GM23338 (cell line): ENCODE data around the gene SLC16A13. TPM values are rescaled to one million over a fixed set of nuclear protein-coding genes. Genes with fewer than 3 reads are reported as not detected.

Source experiments
- ATAC-seq: fragments of 200-7000 bp; cut with Tn5 transposase; 3 replicates; pipeline ENCODE4 v1.9.1; 2020
- DNase-seq: peaks from one replicate; pipeline ENCODE4 v3.0.0-alpha.2; 2015; ENCODE audit warnings: low spot score
- H2AFZ ChIP-seq: fragments of 200-600 bp; sonication (generic); 2 replicates; pipeline ENCODE4 v1.8.0; 2016; ENCODE audit warnings: antibody characterized with exemption, mild to moderate bottlenecking, moderate library complexity
- H3F3A ChIP-seq: fragments of 200-600 bp; sonication (generic); replicated peaks from 2 replicates; pipeline ENCODE4 v1.8.0; 2017; ENCODE audit warnings: antibody characterized with exemption, mixed run types, low read depth
- H3K27ac ChIP-seq: fragments of 200-600 bp; sonication (generic); 2 replicates; pipeline ENCODE4 v1.6.1; 2016; ENCODE audit warnings: low read depth
- H3K27me3 ChIP-seq: fragments of 200-600 bp; sonication (generic); 2 replicates; pipeline ENCODE4 v1.8.0; 2016; ENCODE audit warnings: mild to moderate bottlenecking, mixed run types, moderate library complexity; ENCODE audit not compliant: insufficient read depth
- H3K36me3 ChIP-seq: fragments of 200-600 bp; sonication (generic); 2 replicates; pipeline ENCODE4 v1.8.0; 2016; ENCODE audit warnings: mild to moderate bottlenecking; ENCODE audit not compliant: insufficient read depth
- H3K4me1 ChIP-seq: fragments of 200-600 bp; sonication (generic); 2 replicates; pipeline ENCODE4 v1.8.0; 2016; ENCODE audit warnings: mild to moderate bottlenecking, moderate library complexity; ENCODE audit not compliant: insufficient read depth
- H3K4me2 ChIP-seq: fragments of 200-600 bp; sonication (generic); 2 replicates; pipeline ENCODE4 v1.7.1; 2017; ENCODE audit warnings: mixed run types
- H3K4me3 ChIP-seq: fragments of 200-600 bp; sonication (generic); 2 replicates; pipeline ENCODE4 v1.6.1; 2016; ENCODE audit warnings: mixed run types
- H3K79me2 ChIP-seq: fragments of 200-600 bp; sonication (generic); replicated peaks from 2 replicates; pipeline ENCODE4 v1.8.0; 2017; ENCODE audit warnings: mild to moderate bottlenecking; ENCODE audit not compliant: insufficient read depth
- H3K9me2 ChIP-seq: fragments of 200-600 bp; sonication (generic); 2 replicates; pipeline ENCODE4 v1.8.0; 2017; ENCODE audit not compliant: insufficient read depth
- H4K20me1 ChIP-seq: fragments of 200-600 bp; sonication (generic); replicated peaks from 2 replicates; pipeline ENCODE4 v1.8.0; 2017; ENCODE audit warnings: mild to moderate bottlenecking; ENCODE audit not compliant: insufficient read depth
- H3K27ac Mint-ChIP-seq: 2 replicates; pipeline ENCODE4 v1.8.0; 2020; ENCODE audit warnings: inconsistent platforms, mild to moderate bottlenecking, moderate library complexity, mixed read lengths
- H3K27me3 Mint-ChIP-seq: 3 replicates; pipeline ENCODE4 v1.8.0; 2022; ENCODE audit warnings: low read depth, mild to moderate bottlenecking, moderate library complexity, mixed read lengths, inconsistent platforms; ENCODE audit not compliant: insufficient read depth, poor library complexity
- H3K36me3 Mint-ChIP-seq: 3 replicates; pipeline ENCODE4 v1.8.0; 2021; ENCODE audit warnings: low read depth, mild to moderate bottlenecking, inconsistent platforms, moderate library complexity, mixed read lengths
- H3K4me1 Mint-ChIP-seq: 3 replicates; pipeline ENCODE4 v1.8.0; 2020; ENCODE audit warnings: mild to moderate bottlenecking, inconsistent platforms, mixed read lengths
- H3K4me3 Mint-ChIP-seq: 3 replicates; pipeline ENCODE4 v1.8.0; 2021; ENCODE audit warnings: moderate library complexity, mild to moderate bottlenecking, inconsistent platforms, mixed read lengths
- H3K9me3 Mint-ChIP-seq: 3 replicates; pipeline ENCODE4 v1.8.0; 2020; ENCODE audit warnings: moderate library complexity, mild to moderate bottlenecking, inconsistent platforms, mixed read lengths
- CREB1 ChIP-seq: fragments of 250-450 bp; sonication (Bioruptor Pico); IDR thresholded peaks from 2 replicates; pipeline ENCODE4 v1.5.0; 2020; ENCODE audit warnings: low read depth, mild to moderate bottlenecking, moderate library complexity
- EZH2phosphoT487 ChIP-seq: fragments of 200-600 bp; sonication (generic); IDR thresholded peaks from one replicate; pipeline ENCODE4 v1.8.1; 2018; ENCODE audit warnings: antibody characterized with exemption; ENCODE audit not compliant: unreplicated experiment
- JUNB ChIP-seq: IDR thresholded peaks from one replicate; pipeline ENCODE4 v1.6.1; 2016; ENCODE audit warnings: antibody characterized with exemption; ENCODE audit not compliant: unreplicated experiment
- POLR2AphosphoS5 ChIP-seq: IDR thresholded peaks from 2 replicates; pipeline ENCODE4 v1.6.1; 2016; ENCODE audit warnings: antibody characterized with exemption, low read depth
- ZNF331 ChIP-seq: fragments of 250-450 bp; sonication (Bioruptor Pico); IDR thresholded peaks from 2 replicates; pipeline ENCODE4 v1.5.0; 2020; ENCODE audit warnings: low read depth, mild to moderate bottlenecking, moderate library complexity
- polyA plus RNA-seq: library from polyadenylated mRNA; unstranded; fragments of >200 nt; fragmentation: Nextera tagmentation; extraction: Ambion mirVana; gene quantifications from 2 replicates; pipeline ENCODE4 v1.2.1, GENCODE V29; 2016
- total RNA-seq: library from RNA; depleted of rRNA; stranded (reverse); fragments of >200 nt; shearing (Covaris generic); gene quantifications from 2 replicates; pipeline ENCODE4 v1.2.3, GENCODE V29; 2014
- TF ChIP-seq, protein P1 (sequence below): IDR thresholded peaks from one replicate; pipeline ENCODE4 v1.6.1; 2018; ENCODE audit warnings: antibody characterized with exemption; ENCODE audit not compliant: unreplicated experiment
- TF ChIP-seq, protein P2 (sequence below), 2 experiments: fragments of 200-600 bp in 1 of 2; sonication (generic) in 1 of 2; conservative IDR thresholded peaks; 2 replicates each; pipeline versions ENCODE4 v1.5.1 to v1.6.1; 2016 to 2017; ENCODE audit warnings: antibody characterized with exemption in 2 of 2, low read depth in 2 of 2, mild to moderate bottlenecking in 2 of 2, moderate library complexity in 1 of 2
- TF ChIP-seq, protein P3 (sequence below): IDR thresholded peaks from 2 replicates; pipeline ENCODE4 v1.6.1; 2016; ENCODE audit warnings: antibody characterized with exemption
- TF ChIP-seq, protein P4 (sequence below): fragments of 250-450 bp; sonication (Bioruptor Pico); IDR thresholded peaks from 2 replicates; pipeline ENCODE4 v1.5.0; 2020; ENCODE audit warnings: mild to moderate bottlenecking, moderate library complexity

Gene SLC16A13
- total and polyA plus RNA-seq, 2 experiments from 2014 or later, result 2.2 to 4.7 TPM

DNA sequence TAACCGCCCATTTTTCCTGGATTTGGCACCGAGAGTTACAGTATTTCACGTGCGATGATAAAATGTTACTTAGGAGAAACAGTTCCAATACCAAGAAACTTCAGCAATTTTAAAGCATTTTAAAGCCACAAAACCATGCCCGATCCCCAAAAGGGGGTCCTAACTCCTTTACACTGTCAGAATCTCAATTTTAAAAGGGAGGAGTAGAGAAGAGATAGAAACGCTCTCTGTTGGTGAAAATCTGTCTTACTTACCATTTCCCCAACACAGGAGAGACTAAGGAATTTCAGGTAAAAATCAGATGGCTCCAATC is 23.9 kb upstream of the SLC16A13 start (continued):
- TF ChIP-seq, protein P1, sequence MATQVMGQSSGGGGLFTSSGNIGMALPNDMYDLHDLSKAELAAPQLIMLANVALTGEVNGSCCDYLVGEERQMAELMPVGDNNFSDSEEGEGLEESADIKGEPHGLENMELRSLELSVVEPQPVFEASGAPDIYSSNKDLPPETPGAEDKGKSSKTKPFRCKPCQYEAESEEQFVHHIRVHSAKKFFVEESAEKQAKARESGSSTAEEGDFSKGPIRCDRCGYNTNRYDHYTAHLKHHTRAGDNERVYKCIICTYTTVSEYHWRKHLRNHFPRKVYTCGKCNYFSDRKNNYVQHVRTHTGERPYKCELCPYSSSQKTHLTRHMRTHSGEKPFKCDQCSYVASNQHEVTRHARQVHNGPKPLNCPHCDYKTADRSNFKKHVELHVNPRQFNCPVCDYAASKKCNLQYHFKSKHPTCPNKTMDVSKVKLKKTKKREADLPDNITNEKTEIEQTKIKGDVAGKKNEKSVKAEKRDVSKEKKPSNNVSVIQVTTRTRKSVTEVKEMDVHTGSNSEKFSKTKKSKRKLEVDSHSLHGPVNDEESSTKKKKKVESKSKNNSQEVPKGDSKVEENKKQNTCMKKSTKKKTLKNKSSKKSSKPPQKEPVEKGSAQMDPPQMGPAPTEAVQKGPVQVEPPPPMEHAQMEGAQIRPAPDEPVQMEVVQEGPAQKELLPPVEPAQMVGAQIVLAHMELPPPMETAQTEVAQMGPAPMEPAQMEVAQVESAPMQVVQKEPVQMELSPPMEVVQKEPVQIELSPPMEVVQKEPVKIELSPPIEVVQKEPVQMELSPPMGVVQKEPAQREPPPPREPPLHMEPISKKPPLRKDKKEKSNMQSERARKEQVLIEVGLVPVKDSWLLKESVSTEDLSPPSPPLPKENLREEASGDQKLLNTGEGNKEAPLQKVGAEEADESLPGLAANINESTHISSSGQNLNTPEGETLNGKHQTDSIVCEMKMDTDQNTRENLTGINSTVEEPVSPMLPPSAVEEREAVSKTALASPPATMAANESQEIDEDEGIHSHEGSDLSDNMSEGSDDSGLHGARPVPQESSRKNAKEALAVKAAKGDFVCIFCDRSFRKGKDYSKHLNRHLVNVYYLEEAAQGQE, result no peak
- no peak for TF ChIP-seq CREB1

DNA sequence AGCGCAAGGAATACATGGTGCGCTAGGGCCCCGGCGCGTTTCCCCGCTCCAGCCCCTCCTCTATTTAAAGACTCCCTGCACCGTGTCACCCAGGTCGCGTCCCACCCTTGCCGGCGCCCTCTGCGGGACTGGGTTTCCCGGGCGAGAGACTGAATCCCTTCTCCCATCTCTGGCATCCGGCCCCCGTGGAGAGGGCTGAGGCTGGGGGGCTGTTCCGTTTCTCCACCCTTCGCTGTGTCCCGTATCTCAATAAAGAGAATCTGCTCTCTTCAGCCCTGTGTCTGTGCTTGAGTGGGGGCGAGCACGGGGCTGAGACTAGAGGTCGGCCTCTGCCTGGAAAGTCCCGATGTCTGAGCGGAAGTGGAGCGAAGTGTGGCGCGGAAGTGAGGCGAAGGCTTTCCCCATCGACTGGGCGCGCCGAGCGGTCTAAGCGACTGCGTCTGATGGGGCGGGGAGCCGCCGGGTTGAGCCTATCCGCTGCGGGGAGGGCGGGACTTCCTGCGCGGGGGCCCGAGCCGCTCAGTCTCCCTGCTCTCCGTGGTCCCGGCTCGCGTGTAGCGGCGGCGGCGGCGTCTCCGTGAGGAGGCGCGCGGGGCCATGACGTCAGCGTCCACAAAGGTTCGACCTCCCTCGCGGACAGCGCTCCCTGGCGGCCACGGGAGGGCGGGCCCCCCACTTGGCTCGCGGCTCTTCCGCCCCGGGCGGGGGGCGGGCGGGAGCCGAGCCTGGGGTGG is 21.4 kb upstream of the SLC16A13 start:
- H3K4me1 Mint-ChIP-seq, result peaks cover 42% of the 10 kb centered on the region
- Histone ChIP-seq H3K79me2 (peaks cover 23% of the 10 kb centered on the region), H3K27ac (peak overlapping the region; percentile 93; the same call in 1 of the 2 replicates), H4K20me1 (peaks cover 11% of the 10 kb centered on the region; the same call in 1 of the 2 replicates), H3K9me2 (no peaks in the 10 kb centered on the region), H3K36me3 (no peaks in the 10 kb centered on the region), H3K4me2 (peak overlapping the region; percentile 77), H3K27me3 (peaks cover 8% of the 10 kb centered on the region; the same call in 1 of the 2 replicates), H2AFZ (peak overlapping the region; percentile 47; the same call in 1 of the 2 replicates), H3F3A (peaks cover 11% of the 10 kb centered on the region; the same call in 1 of the 2 replicates), H3K4me3 (peak overlapping the region; percentile 100), H3K4me1 (peaks cover 26% of the 10 kb centered on the region)
- H3K27me3 Mint-ChIP-seq, result peaks cover 21% of the 10 kb centered on the region
- DNase-seq, result peak; percentile 98
- TF ChIP-seq, protein P2, sequence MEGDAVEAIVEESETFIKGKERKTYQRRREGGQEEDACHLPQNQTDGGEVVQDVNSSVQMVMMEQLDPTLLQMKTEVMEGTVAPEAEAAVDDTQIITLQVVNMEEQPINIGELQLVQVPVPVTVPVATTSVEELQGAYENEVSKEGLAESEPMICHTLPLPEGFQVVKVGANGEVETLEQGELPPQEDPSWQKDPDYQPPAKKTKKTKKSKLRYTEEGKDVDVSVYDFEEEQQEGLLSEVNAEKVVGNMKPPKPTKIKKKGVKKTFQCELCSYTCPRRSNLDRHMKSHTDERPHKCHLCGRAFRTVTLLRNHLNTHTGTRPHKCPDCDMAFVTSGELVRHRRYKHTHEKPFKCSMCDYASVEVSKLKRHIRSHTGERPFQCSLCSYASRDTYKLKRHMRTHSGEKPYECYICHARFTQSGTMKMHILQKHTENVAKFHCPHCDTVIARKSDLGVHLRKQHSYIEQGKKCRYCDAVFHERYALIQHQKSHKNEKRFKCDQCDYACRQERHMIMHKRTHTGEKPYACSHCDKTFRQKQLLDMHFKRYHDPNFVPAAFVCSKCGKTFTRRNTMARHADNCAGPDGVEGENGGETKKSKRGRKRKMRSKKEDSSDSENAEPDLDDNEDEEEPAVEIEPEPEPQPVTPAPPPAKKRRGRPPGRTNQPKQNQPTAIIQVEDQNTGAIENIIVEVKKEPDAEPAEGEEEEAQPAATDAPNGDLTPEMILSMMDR (conservative IDR thresholded peaks at IDR 0.05; ENCODE audit: low read depth in 2 of 2), result peak; percentile 31 to 64
- TF ChIP-seq EZH2phosphoT487 (no peak), ZNF331 (CRISPR knock-in tag) (no peak), CREB1 (peak; percentile 93), POLR2AphosphoS5 (peak; percentile 78), JUNB (no peak)
- TF ChIP-seq, protein P3, sequence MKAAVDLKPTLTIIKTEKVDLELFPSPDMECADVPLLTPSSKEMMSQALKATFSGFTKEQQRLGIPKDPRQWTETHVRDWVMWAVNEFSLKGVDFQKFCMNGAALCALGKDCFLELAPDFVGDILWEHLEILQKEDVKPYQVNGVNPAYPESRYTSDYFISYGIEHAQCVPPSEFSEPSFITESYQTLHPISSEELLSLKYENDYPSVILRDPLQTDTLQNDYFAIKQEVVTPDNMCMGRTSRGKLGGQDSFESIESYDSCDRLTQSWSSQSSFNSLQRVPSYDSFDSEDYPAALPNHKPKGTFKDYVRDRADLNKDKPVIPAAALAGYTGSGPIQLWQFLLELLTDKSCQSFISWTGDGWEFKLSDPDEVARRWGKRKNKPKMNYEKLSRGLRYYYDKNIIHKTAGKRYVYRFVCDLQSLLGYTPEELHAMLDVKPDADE, result 0 out of 2 replicates have a peak, but pooled peaks have one; percentile 18
- TF ChIP-seq, protein P4, sequence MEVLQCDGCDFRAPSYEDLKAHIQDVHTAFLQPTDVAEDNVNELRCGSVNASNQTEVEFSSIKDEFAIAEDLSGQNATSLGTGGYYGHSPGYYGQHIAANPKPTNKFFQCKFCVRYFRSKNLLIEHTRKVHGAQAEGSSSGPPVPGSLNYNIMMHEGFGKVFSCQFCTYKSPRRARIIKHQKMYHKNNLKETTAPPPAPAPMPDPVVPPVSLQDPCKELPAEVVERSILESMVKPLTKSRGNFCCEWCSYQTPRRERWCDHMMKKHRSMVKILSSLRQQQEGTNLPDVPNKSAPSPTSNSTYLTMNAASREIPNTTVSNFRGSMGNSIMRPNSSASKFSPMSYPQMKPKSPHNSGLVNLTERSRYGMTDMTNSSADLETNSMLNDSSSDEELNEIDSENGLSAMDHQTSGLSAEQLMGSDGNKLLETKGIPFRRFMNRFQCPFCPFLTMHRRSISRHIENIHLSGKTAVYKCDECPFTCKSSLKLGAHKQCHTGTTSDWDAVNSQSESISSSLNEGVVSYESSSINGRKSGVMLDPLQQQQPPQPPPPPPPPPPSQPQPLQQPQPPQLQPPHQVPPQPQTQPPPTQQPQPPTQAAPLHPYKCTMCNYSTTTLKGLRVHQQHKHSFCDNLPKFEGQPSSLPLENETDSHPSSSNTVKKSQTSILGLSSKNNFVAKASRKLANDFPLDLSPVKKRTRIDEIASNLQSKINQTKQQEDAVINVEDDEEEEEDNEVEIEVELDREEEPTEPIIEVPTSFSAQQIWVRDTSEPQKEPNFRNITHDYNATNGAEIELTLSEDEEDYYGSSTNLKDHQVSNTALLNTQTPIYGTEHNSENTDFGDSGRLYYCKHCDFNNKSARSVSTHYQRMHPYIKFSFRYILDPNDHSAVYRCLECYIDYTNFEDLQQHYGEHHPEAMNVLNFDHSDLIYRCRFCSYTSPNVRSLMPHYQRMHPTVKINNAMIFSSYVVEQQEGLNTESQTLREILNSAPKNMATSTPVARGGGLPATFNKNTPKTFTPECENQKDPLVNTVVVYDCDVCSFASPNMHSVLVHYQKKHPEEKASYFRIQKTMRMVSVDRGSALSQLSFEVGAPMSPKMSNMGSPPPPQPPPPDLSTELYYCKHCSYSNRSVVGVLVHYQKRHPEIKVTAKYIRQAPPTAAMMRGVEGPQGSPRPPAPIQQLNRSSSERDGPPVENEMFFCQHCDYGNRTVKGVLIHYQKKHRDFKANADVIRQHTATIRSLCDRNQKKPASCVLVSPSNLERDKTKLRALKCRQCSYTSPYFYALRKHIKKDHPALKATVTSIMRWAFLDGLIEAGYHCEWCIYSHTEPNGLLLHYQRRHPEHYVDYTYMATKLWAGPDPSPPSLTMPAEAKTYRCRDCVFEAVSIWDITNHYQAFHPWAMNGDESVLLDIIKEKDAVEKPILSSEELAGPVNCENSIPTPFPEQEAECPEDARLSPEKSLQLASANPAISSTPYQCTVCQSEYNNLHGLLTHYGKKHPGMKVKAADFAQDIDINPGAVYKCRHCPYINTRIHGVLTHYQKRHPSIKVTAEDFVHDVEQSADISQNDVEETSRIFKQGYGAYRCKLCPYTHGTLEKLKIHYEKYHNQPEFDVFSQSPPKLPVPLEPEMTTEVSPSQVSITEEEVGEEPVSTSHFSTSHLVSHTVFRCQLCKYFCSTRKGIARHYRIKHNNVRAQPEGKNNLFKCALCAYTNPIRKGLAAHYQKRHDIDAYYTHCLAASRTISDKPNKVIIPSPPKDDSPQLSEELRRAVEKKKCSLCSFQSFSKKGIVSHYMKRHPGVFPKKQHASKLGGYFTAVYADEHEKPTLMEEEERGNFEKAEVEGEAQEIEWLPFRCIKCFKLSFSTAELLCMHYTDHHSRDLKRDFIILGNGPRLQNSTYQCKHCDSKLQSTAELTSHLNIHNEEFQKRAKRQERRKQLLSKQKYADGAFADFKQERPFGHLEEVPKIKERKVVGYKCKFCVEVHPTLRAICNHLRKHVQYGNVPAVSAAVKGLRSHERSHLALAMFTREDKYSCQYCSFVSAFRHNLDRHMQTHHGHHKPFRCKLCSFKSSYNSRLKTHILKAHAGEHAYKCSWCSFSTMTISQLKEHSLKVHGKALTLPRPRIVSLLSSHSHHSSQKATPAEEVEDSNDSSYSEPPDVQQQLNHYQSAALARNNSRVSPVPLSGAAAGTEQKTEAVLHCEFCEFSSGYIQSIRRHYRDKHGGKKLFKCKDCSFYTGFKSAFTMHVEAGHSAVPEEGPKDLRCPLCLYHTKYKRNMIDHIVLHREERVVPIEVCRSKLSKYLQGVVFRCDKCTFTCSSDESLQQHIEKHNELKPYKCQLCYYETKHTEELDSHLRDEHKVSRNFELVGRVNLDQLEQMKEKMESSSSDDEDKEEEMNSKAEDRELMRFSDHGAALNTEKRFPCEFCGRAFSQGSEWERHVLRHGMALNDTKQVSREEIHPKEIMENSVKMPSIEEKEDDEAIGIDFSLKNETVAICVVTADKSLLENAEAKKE (CRISPR knock-in tag), result no peak
- peak overlapping the region; percentile 96 for H3K27ac Mint-ChIP-seq
- H3K4me3 Mint-ChIP-seq, result peak overlapping the region; percentile 96
- peaks cover 21% of the 10 kb centered on the region for H3K36me3 Mint-ChIP-seq
- ATAC-seq, result peak; percentile 90
- no peaks in the 10 kb centered on the region; the same call in 2 of the 3 replicates for H3K9me3 Mint-ChIP-seq
